HepG2 (cell line): ENCODE data around the gene TPI1. TPM values are rescaled to one million over a fixed set of nuclear protein-coding genes. Genes with fewer than 3 reads are reported as not detected.

Experiments used
- ATAC-seq: fragments of 200-7000 bp; cut with Tn5 transposase; 3 replicates; pipeline ENCODE4 v1.9.1; 2020; ENCODE audit warnings: mild to moderate bottlenecking, moderate library complexity
- BruUV-seq: library from RNA; stranded (reverse); fragments of 400-500 nt; replicated peaks from 2 replicates; lab custom pipeline; 2021; lab: Mats Ljungman, UMichigan
- CTCF ChIA-PET: fragments of 300-600 bp; formaldehyde crosslinking; extraction: SDS; loops from one replicate; lab custom pipeline; 2021; ENCODE audit warnings: low total read pairs, inconsistent platforms, low intra/inter-chr PET ratio; lab: Yijun Ruan, JAX
- POLR2A ChIA-PET: fragments of 350-600 bp; sonication (Branson Sonifier 250); formaldehyde crosslinking; loops from one replicate; lab custom pipeline; 2020; ENCODE audit warnings: antibody characterized with exemption, inconsistent platforms; lab: Yijun Ruan, JAX
- DNase-seq: peaks from one replicate; pipeline ENCODE4 v3.0.0-alpha.2; 2015; ENCODE audit warnings: low spot score
- FAIRE-seq: peaks from 3 replicates; lab custom pipeline; 2011; peaks lifted over from hg19 to GRCh38; lab: Jason Lieb, UNC
- H2AFZ ChIP-seq: one replicate; pipeline ENCODE4 v1.6.1; 2011; ENCODE audit warnings: low read length, inconsistent platforms
- H3K27ac ChIP-seq: fragments of 300-600 bp; 3 replicates; pipeline ENCODE4 v1.8.0; 2011; ENCODE audit warnings: mixed run types, mild to moderate bottlenecking, mixed read lengths, low read length, inconsistent platforms; ENCODE audit not compliant: insufficient read depth; ENCODE audit errors: extremely low read length
- H3K27me3 ChIP-seq, 2 experiments: fragments of 200-600 bp in 1 of 2; 2 replicates in 1 of 2; 3 replicates in 1 of 2; pipeline versions ENCODE4 v1.6.0 to v1.8.0; 2011; ENCODE audit warnings: low read length in 2 of 2, mild to moderate bottlenecking in 2 of 2, moderate library complexity in 2 of 2, inconsistent platforms in 1 of 2; ENCODE audit not compliant: insufficient read depth in 2 of 2, control insufficient read depth in 1 of 2
- H3K36me3 ChIP-seq, 2 experiments: fragments of 200-600 bp in 1 of 2; replicated peaks in 1 of 2; 2 replicates in 1 of 2; 3 replicates in 1 of 2; pipeline versions ENCODE4 v1.5.1 to v1.8.0; 2011; ENCODE audit warnings: low read length in 2 of 2, inconsistent platforms in 1 of 2; ENCODE audit not compliant: insufficient read depth in 2 of 2, control insufficient read depth in 1 of 2
- H3K4me1 ChIP-seq: 2 replicates; pipeline ENCODE4 v1.5.1; 2012; ENCODE audit warnings: low read length, inconsistent platforms; ENCODE audit not compliant: insufficient read depth
- H3K4me2 ChIP-seq: 2 replicates; pipeline ENCODE4 v1.6.0; 2011; ENCODE audit warnings: low read depth, low read length, inconsistent platforms
- H3K4me3 ChIP-seq, 3 experiments: fragments of 200-600 bp in 1 of 3; sonication (generic), shearing (Covaris generic) in 1 of 3; replicated peaks in 1 of 3; 2 replicates each; pipeline ENCODE4 v1.5.1; 2011 to 2016; ENCODE audit warnings: low read length in 3 of 3, inconsistent platforms in 2 of 3, low read depth in 2 of 3, mild to moderate bottlenecking in 2 of 3, control low read depth in 1 of 3, mixed read lengths in 1 of 3; ENCODE audit not compliant: insufficient read depth in 1 of 3
- H3K79me2 ChIP-seq: one replicate; pipeline ENCODE4 v1.6.1; 2011; ENCODE audit warnings: low read length, inconsistent platforms; ENCODE audit not compliant: insufficient read depth
- H3K9ac ChIP-seq: 2 replicates; pipeline ENCODE4 v1.6.0; 2011; ENCODE audit warnings: mild to moderate bottlenecking, low read depth, low read length, inconsistent platforms; ENCODE audit not compliant: insufficient read depth
- H3K9me3 ChIP-seq: 2 replicates; pipeline ENCODE4 v1.5.1; 2012; ENCODE audit warnings: mild to moderate bottlenecking, low read length
- H4K20me1 ChIP-seq: 2 replicates; pipeline ENCODE4 v1.6.0; 2011; ENCODE audit warnings: inconsistent platforms, mild to moderate bottlenecking, low read length, moderate library complexity; ENCODE audit not compliant: insufficient read depth
- AGO1 ChIP-seq: fragments of 200-400 bp; formaldehyde crosslinking; IDR thresholded peaks from 2 replicates; pipeline ENCODE4 v1.6.1; 2017; ENCODE audit warnings: mild to moderate bottlenecking, low read depth, low read length, moderate library complexity; ENCODE audit not compliant: poor library complexity, severe bottlenecking
- CCDC6 ChIP-seq: sonication (generic); formaldehyde crosslinking; IDR thresholded peaks from 2 replicates; pipeline ENCODE4 v1.8.1; 2022; ENCODE audit warnings: mild to moderate bottlenecking, missing genetic modification reagents, moderate library complexity
- CHD2 ChIP-seq: IDR thresholded peaks from 2 replicates; pipeline ENCODE4 v1.6.1; 2011; ENCODE audit warnings: low read depth, low read length, improper control_type of control experiment
- FOXC1 ChIP-seq: sonication (generic); formaldehyde crosslinking; IDR thresholded peaks from 2 replicates; pipeline ENCODE4 v1.8.0; 2022; ENCODE audit warnings: mild to moderate bottlenecking, missing genetic modification reagents, borderline replicate concordance
- GTF3A ChIP-seq: sonication (generic); formaldehyde crosslinking; conservative IDR thresholded peaks from 2 replicates; pipeline ENCODE4 v1.4.0; 2020; ENCODE audit warnings: mild to moderate bottlenecking, missing genetic modification reagents
- GZF1 ChIP-seq: sonication (generic); formaldehyde crosslinking; IDR thresholded peaks from 2 replicates; pipeline ENCODE4 v1.5.1; 2020; ENCODE audit warnings: mild to moderate bottlenecking, missing genetic modification reagents
- IRF1 ChIP-seq: sonication (generic); formaldehyde crosslinking; IDR thresholded peaks from 2 replicates; pipeline ENCODE4 v1.4.0; 2020; ENCODE audit warnings: low read depth, mild to moderate bottlenecking, missing genetic modification reagents
- KDM6A ChIP-seq: IDR thresholded peaks from 2 replicates; pipeline ENCODE4 v1.6.1; 2016; ENCODE audit warnings: low read depth
- KLF9 ChIP-seq: IDR thresholded peaks from 2 replicates; pipeline ENCODE4 v1.6.1; 2016; ENCODE audit warnings: low read depth
- NFYB ChIP-seq: sonication (generic); formaldehyde crosslinking; IDR thresholded peaks from 2 replicates; pipeline ENCODE4 v1.4.0; 2020; ENCODE audit warnings: missing genetic modification reagents
- NR2F2 ChIP-seq: IDR thresholded peaks from 2 replicates; pipeline ENCODE4 v1.6.1; 2012; ENCODE audit warnings: low read depth, inconsistent platforms, borderline replicate concordance
- PLSCR1 ChIP-seq: sonication (generic); formaldehyde crosslinking; IDR thresholded peaks from 2 replicates; pipeline ENCODE4 v1.5.0; 2020; ENCODE audit warnings: missing genetic modification reagents, mild to moderate bottlenecking, borderline replicate concordance
- TRIM24 ChIP-seq: sonication (generic); formaldehyde crosslinking; IDR thresholded peaks from 2 replicates; pipeline ENCODE4 v1.8.0; 2022; ENCODE audit warnings: mild to moderate bottlenecking, missing genetic modification reagents
- ZNF274 ChIP-seq: sonication (generic); formaldehyde crosslinking; IDR thresholded peaks from 2 replicates; pipeline ENCODE4 v1.5.1; 2020; ENCODE audit warnings: mild to moderate bottlenecking, missing genetic modification reagents
- ZNF563 ChIP-seq: sonication (generic); formaldehyde crosslinking; IDR thresholded peaks from 2 replicates; pipeline ENCODE4 v1.8.0; 2022; ENCODE audit warnings: mild to moderate bottlenecking, moderate library complexity, missing genetic modification reagents
- ZNF619 ChIP-seq: sonication (generic); formaldehyde crosslinking; IDR thresholded peaks from 2 replicates; pipeline ENCODE4 v1.4.0; 2020; ENCODE audit warnings: mild to moderate bottlenecking, missing genetic modification reagents
- ZNF672 ChIP-seq: sonication (generic); formaldehyde crosslinking; IDR thresholded peaks from 2 replicates; pipeline ENCODE4 v1.8.1; 2022; ENCODE audit warnings: missing genetic modification reagents
- ZNF747 ChIP-seq: sonication (generic); formaldehyde crosslinking; IDR thresholded peaks from 2 replicates; pipeline ENCODE4 v1.8.1; 2023; ENCODE audit warnings: missing genetic modification reagents, mild to moderate bottlenecking, borderline replicate concordance
- ZNF878 ChIP-seq: sonication (generic); formaldehyde crosslinking; IDR thresholded peaks from 2 replicates; pipeline ENCODE4 v1.8.1; 2023; ENCODE audit warnings: mild to moderate bottlenecking, missing genetic modification reagents, moderate library complexity
- WGBS: methylation state at CpG from one replicate; pipeline ENCODE4 v1.1.6; 2017; ENCODE audit warnings: low lambda C conversion rate; 5-methylcytosine and 5-hydroxymethylcytosine counted together
- in situ Hi-C: cut with HindIII; loops from 2 replicates; pipeline ENCODE4 v1.10.0; 2017; ENCODE audit warnings: low pct_unique_long_range_greater_than_20kb; ENCODE audit not compliant: extremely low pct_ligation_motif_present
- intact Hi-C: fragments of 100-400 bp; cut with micrococcal nuclease; formaldehyde crosslinking; loops from one replicate; pipeline ENCODE4 v1.10.0; 2022; ENCODE audit not compliant: unreplicated experiment
- polyA plus RNA-seq, 8 experiments: library from polyadenylated mRNA; depleted of rRNA in 3 of 8; stranded (reverse) in 7 of 8; unstranded in 1 of 8; fragments of >200 nt; fragmentation: Illumina TruSeq in 4 of 8; extraction: Trizol in 4 of 8; gene quantifications; 2 replicates each; pipeline versions ENCODE4 v1.2.1 to v1.2.3, GENCODE V29; 2011 to 2016; ENCODE audit warnings: low read depth in 4 of 8, missing spikeins in 1 of 8, mixed read lengths in 1 of 8; ENCODE audit not compliant: insufficient read depth in 1 of 8
- total RNA-seq, 5 experiments: library from RNA; depleted of rRNA; stranded (reverse); fragments of >200 nt; fragmentation: Illumina TruSeq; extraction: Trizol; gene quantifications; 2 replicates each; pipeline ENCODE4 v1.2.3, GENCODE V29; 2016; ENCODE audit warnings: low read depth in 1 of 5
- TF ChIP-seq, protein P1 (sequence below): sonication (generic); formaldehyde crosslinking; IDR thresholded peaks from 2 replicates; pipeline ENCODE4 v1.5.0; 2020; ENCODE audit warnings: missing genetic modification reagents

Gene TPI1
- total and polyA plus RNA-seq, 2 of the 13 experiments (the other 11 are each of a cell fraction or from before 2014, with no cell fraction given) = 945 to 2,535 TPM

DNA sequence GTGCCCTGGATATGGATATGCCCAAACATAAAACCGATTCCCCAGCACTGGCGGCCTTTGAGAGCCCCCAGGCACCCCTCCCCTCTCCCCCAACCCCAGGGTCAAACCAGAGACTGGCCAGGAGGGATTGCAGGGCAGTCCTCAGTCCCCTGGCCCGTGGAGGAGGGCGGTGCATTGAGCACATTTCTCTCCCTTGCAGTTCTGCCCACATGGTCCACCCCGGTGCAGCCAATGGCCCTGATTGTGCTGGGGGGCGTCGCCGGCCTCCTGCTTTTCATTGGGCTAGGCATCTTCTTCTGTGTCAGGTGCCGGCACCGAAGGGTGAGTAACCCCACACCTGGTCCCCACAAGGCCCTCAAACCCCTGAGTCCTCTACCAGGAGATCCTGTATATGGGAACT is 49.1 kb upstream of the TPI1 start:
- WGBS = 27% methylated on average over 5 of the region's 10 CpGs
- ChIA-PET CTCF (no interaction called here), POLR2A (no interaction called here)
- H3K27me3 ChIP-seq = peaks cover 7 to 34% of the 10 kb centered on the region in 2 experiments; a peak in 4 of 5 replicates
- intact Hi-C loops = no loop called here
- no peak overlapping the region for H2AFZ ChIP-seq
- H3K4me2 ChIP-seq = no peak overlapping the region
- BruUV-seq = no TSS peak
- no peaks in the 10 kb centered on the region for H3K79me2 ChIP-seq
- FAIRE-seq (no peak), ATAC-seq (peak; percentile 32), DNase-seq (no peak)
- H3K36me3 ChIP-seq = no peaks in the 10 kb centered on the region
- H3K9me3 ChIP-seq = no peaks in the 10 kb centered on the region
- peaks cover 42% of the 10 kb centered on the region for H3K4me1 ChIP-seq
- no peak for TF ChIP-seq GTF3A
- TF ChIP-seq AGO1 = peak; percentile 73
- no peak for TF ChIP-seq FOXC1
- TF ChIP-seq NFYB (CRISPR knock-in tag) = peak; percentile 33; the same call in 1 of the 2 replicates
- no peak overlapping the region for H3K27ac ChIP-seq
- in situ Hi-C loops = no loop called here
- no peaks in the 10 kb centered on the region for H4K20me1 ChIP-seq
- no peak overlapping the region for H3K9ac ChIP-seq
- no peak overlapping the region for H3K4me3 ChIP-seq

- Histone ChIP-seq H3K27me3 (peaks cover 7 to 34% of the 10 kb centered on the region in 2 experiments; a peak in 4 of 5 replicates), H3K4me3 (no peak overlapping the region), H3K9ac (no peak overlapping the region), H3K4me2 (no peak overlapping the region), H3K27ac (no peak overlapping the region), H3K4me1 (peaks cover 42% of the 10 kb centered on the region), H2AFZ (no peak overlapping the region), H3K79me2 (no peaks in the 10 kb centered on the region), H3K36me3 (no peaks in the 10 kb centered on the region), H3K9me3 (no peaks in the 10 kb centered on the region), H4K20me1 (no peaks in the 10 kb centered on the region)
- ChIA-PET POLR2A (no interaction called here), CTCF (no interaction called here)
- FAIRE-seq = no peak
- intact Hi-C loops (no loop called here), in situ Hi-C loops (no loop called here)
- no TSS peak for BruUV-seq
- ATAC-seq = no peak
- 75% methylated on average over 4 of the region's 5 CpGs for WGBS
- no peak for DNase-seq
- TF ChIP-seq CHD2 (no peak), TRIM24 (no peak), NR2F2 (no peak), ZNF274 (CRISPR knock-in tag) (no peak), KLF9 (CRISPR knock-in tag) (no peak), ZNF878 (CRISPR knock-in tag) (no peak), KDM6A (CRISPR knock-in tag) (no peak), IRF1 (CRISPR knock-in tag) (no peak), ZNF563 (CRISPR knock-in tag) (no peak), ZNF747 (CRISPR knock-in tag) (no peak), ZNF619 (no peak), PLSCR1 (CRISPR knock-in tag) (no peak), CCDC6 (CRISPR knock-in tag) (no peak), ZNF672 (no peak), GZF1 (no peak)
- TF ChIP-seq, protein P1, sequence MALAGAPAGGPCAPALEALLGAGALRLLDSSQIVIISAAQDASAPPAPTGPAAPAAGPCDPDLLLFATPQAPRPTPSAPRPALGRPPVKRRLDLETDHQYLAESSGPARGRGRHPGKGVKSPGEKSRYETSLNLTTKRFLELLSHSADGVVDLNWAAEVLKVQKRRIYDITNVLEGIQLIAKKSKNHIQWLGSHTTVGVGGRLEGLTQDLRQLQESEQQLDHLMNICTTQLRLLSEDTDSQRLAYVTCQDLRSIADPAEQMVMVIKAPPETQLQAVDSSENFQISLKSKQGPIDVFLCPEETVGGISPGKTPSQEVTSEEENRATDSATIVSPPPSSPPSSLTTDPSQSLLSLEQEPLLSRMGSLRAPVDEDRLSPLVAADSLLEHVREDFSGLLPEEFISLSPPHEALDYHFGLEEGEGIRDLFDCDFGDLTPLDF (CRISPR knock-in tag) = no peak
Observed at GRCh38 chr12:6818645-6819044, 48.7 kb upstream of the TPI1 start.
